Measurements from ENCODE around the gene NTNG1. TPM values are rescaled to one million over a fixed set of nuclear protein-coding genes. Genes with fewer than 3 reads are reported as not detected.

The NTNG1 gene
- total RNA-seq, 6 experiments from 2014 or later, result not detected

DNA sequence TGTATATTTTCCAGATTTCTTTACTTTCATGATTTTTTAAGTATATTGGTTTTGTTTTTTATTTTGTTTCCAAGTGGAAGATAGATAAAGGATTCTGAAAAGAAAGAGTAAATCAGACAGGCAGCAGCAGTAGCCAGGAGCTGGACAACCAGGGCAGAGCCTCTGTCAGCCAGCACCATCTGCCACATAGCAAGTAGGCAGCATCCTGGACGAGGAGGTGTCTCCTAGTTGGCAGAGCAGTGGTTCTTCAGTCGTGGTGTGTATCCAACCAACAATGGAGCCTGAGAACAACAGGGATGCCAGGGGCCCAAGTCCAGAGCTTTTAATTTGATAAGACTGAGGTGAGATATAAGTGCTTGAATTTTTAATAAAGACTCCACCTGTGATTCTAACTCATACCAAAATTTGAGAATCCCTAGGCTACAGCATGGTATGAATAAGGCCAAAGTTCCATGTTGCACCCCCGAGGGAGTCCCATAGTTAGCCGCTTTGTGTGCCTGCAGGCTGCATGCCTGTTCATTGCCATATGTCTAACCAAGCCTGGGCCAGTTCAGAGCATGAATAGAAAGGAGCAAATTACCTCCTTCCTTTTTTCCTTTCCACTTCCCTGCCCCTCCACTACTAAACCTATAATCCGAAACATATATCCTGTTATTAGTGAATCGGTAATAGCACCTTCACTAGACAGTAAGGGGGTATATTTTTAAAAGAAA lies 153.2 kb downstream of the NTNG1 start:
- Histone ChIP-seq H3K27me3 (no peaks in the 10 kb centered on the region), H3K9me3 (no peaks in the 10 kb centered on the region), H3K4me1 (no peaks in the 10 kb centered on the region), H3K4me3 (no peak overlapping the region), H3K27ac (no peak overlapping the region), H3K36me3 (no peaks in the 10 kb centered on the region)
- no peak for TF ChIP-seq CTCF (IDR thresholded peaks at IDR 0.05)
- no peak for TF ChIP-seq POLR2A (IDR thresholded peaks at IDR 0.05)
- DNase-seq (no peak), ATAC-seq (no peak)
- 53% methylated on average over 6 of the region's 6 CpGs for WGBS (ENCODE audit: insufficient coverage, low coverage, low lambda C conversion rate, missing lambda C conversion rate)
- intact Hi-C loops (cut with DNase I), result no loop called here

GRCh38 chr1:107294686-107295085 lies 153.8 kb downstream of the NTNG1 start:
- Histone ChIP-seq H3K36me3 (no peaks in the 10 kb centered on the region), H3K4me1 (no peaks in the 10 kb centered on the region), H3K9me3 (no peaks in the 10 kb centered on the region), H3K27ac (no peak overlapping the region), H3K27me3 (no peaks in the 10 kb centered on the region), H3K4me3 (no peak overlapping the region)
- DNase-seq (no peak), ATAC-seq (no peak)
- TF ChIP-seq CTCF (IDR thresholded peaks at IDR 0.05) (no peak), POLR2A (IDR thresholded peaks at IDR 0.05) (no peak)
- intact Hi-C loops (cut with DNase I), result no loop called here
- 54% methylated on average over 1 of the region's 1 CpG for WGBS (ENCODE audit: insufficient coverage, low coverage, low lambda C conversion rate, missing lambda C conversion rate)

DNA sequence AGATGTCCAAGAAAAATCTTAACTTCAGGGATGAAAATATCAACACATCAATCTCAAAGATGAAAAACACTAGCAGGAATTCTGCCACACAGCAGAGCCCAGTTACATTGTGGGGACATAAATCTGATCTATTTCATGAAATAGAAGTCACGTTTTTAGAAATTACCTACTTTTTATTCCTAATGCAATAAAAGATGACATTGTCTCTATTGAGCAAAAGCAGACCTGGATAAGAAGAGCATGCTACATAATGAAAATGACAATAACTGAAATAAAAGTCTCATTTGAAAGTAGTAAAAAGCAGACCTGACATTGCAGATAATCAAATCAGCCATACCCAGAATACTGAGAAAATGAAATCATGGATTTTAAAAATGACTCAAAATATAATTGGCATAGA lies 156.8 kb downstream of the NTNG1 start:
- ATAC-seq (no peak), DNase-seq (no peak)
- H3K27ac ChIP-seq, result no peak overlapping the region
- no peak overlapping the region for H3K4me3 ChIP-seq
- intact Hi-C loops (cut with DNase I), result no loop called here
- H3K36me3 ChIP-seq, result no peaks in the 10 kb centered on the region
- H3K27me3 ChIP-seq, result no peaks in the 10 kb centered on the region
- no peaks in the 10 kb centered on the region for H3K9me3 ChIP-seq
- 22% methylated on average over 1 of the region's 1 CpG for WGBS (ENCODE audit: insufficient coverage, low coverage, low lambda C conversion rate, missing lambda C conversion rate)
- H3K4me1 ChIP-seq, result no peaks in the 10 kb centered on the region
- no peak for TF ChIP-seq POLR2A (IDR thresholded peaks at IDR 0.05)
- no peak for TF ChIP-seq CTCF (IDR thresholded peaks at IDR 0.05)

- Histone ChIP-seq H3K27me3 (no peaks in the 10 kb centered on the region), H3K4me3 (no peak overlapping the region), H3K4me1 (no peaks in the 10 kb centered on the region), H3K27ac (no peak overlapping the region), H3K36me3 (no peaks in the 10 kb centered on the region), H3K9me3 (no peaks in the 10 kb centered on the region)
- no peak for DNase-seq
- TF ChIP-seq CTCF (IDR thresholded peaks at IDR 0.05), result no peak
- no peak for TF ChIP-seq POLR2A (IDR thresholded peaks at IDR 0.05)
- intact Hi-C loops (cut with DNase I), result no loop called here
- WGBS (ENCODE audit: insufficient coverage, low coverage, low lambda C conversion rate, missing lambda C conversion rate), result 5% methylated on average over 1 of the region's 1 CpG
- no peak for ATAC-seq
These were observed 157.7 kb downstream of the NTNG1 start for GRCh38 chr1:107298526-107298925.

All from right lobe of liver (tissue), 6 donors.